ENCODE results near the gene MKLN1.

MKLN1 gene

DNA sequence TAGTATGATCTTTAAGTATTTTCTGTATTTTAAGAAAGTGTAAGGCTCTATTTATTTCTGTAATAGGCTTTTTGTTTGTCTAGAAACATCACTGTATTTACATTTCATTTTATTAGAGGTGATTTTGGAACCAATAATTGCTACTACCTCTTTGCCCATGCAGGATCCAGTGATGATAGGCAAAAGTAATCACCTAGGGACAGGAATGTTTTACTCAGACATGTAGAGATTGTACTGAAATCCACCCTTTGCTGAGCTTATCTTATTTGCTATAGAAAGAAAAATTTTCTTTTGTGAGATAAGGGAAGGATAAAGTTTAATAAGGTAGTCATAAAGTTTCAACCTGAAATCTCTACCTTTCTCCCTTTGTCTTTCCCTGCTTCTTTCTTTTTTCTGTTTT is 73.5 kb downstream of the MKLN1 start:
- in situ Hi-C loops (cut with MboI; ENCODE audit: low sequenced_read_pairs, unreplicated experiment), result no loop called here
- TF ChIP-seq, protein P1, sequence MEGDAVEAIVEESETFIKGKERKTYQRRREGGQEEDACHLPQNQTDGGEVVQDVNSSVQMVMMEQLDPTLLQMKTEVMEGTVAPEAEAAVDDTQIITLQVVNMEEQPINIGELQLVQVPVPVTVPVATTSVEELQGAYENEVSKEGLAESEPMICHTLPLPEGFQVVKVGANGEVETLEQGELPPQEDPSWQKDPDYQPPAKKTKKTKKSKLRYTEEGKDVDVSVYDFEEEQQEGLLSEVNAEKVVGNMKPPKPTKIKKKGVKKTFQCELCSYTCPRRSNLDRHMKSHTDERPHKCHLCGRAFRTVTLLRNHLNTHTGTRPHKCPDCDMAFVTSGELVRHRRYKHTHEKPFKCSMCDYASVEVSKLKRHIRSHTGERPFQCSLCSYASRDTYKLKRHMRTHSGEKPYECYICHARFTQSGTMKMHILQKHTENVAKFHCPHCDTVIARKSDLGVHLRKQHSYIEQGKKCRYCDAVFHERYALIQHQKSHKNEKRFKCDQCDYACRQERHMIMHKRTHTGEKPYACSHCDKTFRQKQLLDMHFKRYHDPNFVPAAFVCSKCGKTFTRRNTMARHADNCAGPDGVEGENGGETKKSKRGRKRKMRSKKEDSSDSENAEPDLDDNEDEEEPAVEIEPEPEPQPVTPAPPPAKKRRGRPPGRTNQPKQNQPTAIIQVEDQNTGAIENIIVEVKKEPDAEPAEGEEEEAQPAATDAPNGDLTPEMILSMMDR (IDR thresholded peaks at IDR 0.05; ENCODE audit: borderline replicate concordance, control extremely low read depth, extremely low read depth, insufficient read depth, missing control alignments), result no peak
- no peak for DNase-seq (ENCODE audit: low spot score)

DNA sequence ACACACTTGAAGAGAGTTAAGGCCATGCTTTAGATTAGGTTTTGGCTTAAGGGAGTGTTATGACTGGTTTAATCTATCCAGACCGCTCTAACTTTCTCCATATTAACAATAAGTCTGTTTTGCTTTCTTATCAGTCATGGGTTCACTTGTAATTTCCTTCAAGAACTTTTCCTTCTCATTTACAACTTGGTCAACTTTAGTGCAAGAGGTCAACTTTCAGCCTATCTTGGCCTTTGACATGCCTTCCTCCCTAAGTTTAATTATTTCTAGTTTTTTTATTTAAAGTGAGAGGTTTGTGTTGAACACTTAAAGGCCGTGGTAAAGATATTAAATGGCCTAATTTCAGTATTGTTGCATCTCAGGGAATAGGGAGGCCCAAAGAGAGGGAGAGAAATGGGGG is 75.6 kb downstream of the MKLN1 start:
- in situ Hi-C loops (cut with MboI; ENCODE audit: low sequenced_read_pairs, unreplicated experiment), result no loop called here
- no peak for DNase-seq (ENCODE audit: low spot score)
- TF ChIP-seq, protein P1 (IDR thresholded peaks at IDR 0.05; ENCODE audit: borderline replicate concordance, control extremely low read depth, extremely low read depth, insufficient read depth, missing control alignments), result no peak

- in situ Hi-C loops (cut with MboI; ENCODE audit: low sequenced_read_pairs, unreplicated experiment), result no loop called here
- TF ChIP-seq, protein P1 (IDR thresholded peaks at IDR 0.05; ENCODE audit: borderline replicate concordance, control extremely low read depth, extremely low read depth, insufficient read depth, missing control alignments), result no peak
- DNase-seq (ENCODE audit: low spot score), result no peak
Observed at GRCh38 chr7:131404226-131404911, 76.7 kb downstream of the MKLN1 start.

DNA sequence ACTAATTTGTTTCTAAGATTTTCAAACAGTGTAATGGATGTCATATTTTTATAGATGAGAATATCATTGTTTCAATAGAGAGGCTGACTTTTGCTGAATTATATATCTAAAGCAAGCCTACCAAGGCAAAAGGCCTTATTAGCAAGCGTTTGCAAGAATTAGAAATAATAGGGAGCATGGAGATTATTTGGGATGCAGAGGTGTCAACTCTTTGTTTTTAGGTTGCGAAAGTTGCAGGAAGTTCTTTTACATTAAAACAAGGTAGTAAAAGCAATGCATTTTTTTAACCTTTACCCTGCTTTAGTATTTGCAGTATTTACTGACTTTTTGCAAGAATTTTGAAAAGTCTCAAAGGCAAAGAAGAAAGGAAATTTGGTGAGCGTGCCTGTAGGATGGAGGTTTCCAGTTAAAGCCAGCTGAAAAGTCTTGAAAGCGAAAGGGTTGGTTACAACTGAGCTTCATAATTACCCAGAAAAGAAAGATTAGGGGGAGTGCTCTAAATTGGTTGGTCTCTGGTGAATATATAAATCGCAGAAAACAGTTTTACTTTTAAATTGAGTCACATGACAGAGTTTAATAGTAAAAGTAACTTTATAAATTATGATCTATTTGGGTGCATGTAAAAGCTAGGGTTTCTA is 81.6 kb downstream of the MKLN1 start:
- no peak for DNase-seq (ENCODE audit: low spot score)
- TF ChIP-seq, protein P1 (IDR thresholded peaks at IDR 0.05; ENCODE audit: borderline replicate concordance, control extremely low read depth, extremely low read depth, insufficient read depth, missing control alignments), result no peak
- in situ Hi-C loops (cut with MboI; ENCODE audit: low sequenced_read_pairs, unreplicated experiment), result no loop called here

DNA sequence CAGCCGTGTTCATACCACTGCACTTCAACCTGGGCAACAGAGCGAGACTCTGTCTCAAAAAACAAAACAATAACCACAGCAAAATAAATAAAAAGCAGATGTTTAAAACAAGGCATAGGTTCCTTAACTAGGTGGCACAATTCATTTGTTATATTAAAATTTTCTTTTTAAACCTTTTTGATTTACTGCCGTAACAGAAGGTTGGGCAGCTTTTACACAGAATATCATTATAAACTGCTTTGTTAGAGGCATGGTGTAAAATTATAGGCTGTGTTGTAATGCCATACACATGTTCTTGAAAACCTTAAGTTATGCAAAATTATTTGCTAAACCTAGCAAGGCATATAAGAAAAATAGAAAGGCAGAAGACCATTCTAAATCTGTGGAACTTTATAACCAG is 84.4 kb downstream of the MKLN1 start:
- DNase-seq (ENCODE audit: low spot score), result no peak
- in situ Hi-C loops (cut with MboI; ENCODE audit: low sequenced_read_pairs, unreplicated experiment), result no loop called here
- TF ChIP-seq, protein P1 (IDR thresholded peaks at IDR 0.05; ENCODE audit: borderline replicate concordance, control extremely low read depth, extremely low read depth, insufficient read depth, missing control alignments), result no peak

GRCh38 chr7:131413711-131414110 is 86.0 kb downstream of the MKLN1 start:
- TF ChIP-seq, protein P1 (IDR thresholded peaks at IDR 0.05; ENCODE audit: borderline replicate concordance, control extremely low read depth, extremely low read depth, insufficient read depth, missing control alignments), result no peak
- DNase-seq (ENCODE audit: low spot score), result no peak
- in situ Hi-C loops (cut with MboI; ENCODE audit: low sequenced_read_pairs, unreplicated experiment), result no loop called here

Measured in GM13976 (cell line).